NOMO-1 treated with dmso at 0.1 percent for 144 hours (cell line): Measurements from ENCODE around the gene DLG1.

ENCODE experiments used
- DNase-seq: peaks from one replicate; lab custom pipeline; 2025; ENCODE audit not compliant: unreplicated experiment; lab: John Stamatoyannopoulos, UW

The DLG1 gene

GRCh38 chr3:197175503-197175902, 122.9 kb downstream of the DLG1 start:
- no peak for DNase-seq

GRCh38 chr3:197174927-197175326, 123.5 kb downstream of the DLG1 start:
- DNase-seq: no peak

- no peak for DNase-seq
Observed at GRCh38 chr3:197173620-197174019, 124.8 kb downstream of the DLG1 start.

- no peak for DNase-seq
Observed at GRCh38 chr3:197171481-197172067, 126.8 kb downstream of the DLG1 start.

- DNase-seq: no peak
Observed at GRCh38 chr3:197169028-197169427, 129.4 kb downstream of the DLG1 start.

GRCh38 chr3:197168606-197169005, 129.8 kb downstream of the DLG1 start:
- DNase-seq: no peak

GRCh38 chr3:197168063-197168462, 130.3 kb downstream of the DLG1 start:
- no peak for DNase-seq

- DNase-seq: no peak
Observed at GRCh38 chr3:197167549-197167948, 130.9 kb downstream of the DLG1 start.

GRCh38 chr3:197165890-197166289, 132.5 kb downstream of the DLG1 start:
- DNase-seq: no peak

- DNase-seq: no peak
Observed at GRCh38 chr3:197155046-197155445, 143.4 kb downstream of the DLG1 start.

- DNase-seq: peak; percentile 32
Observed at GRCh38 chr3:197151580-197151979, 146.8 kb downstream of the DLG1 start.

- DNase-seq: peak; percentile 73
Observed at GRCh38 chr3:197149528-197149927, 148.9 kb downstream of the DLG1 start.

GRCh38 chr3:197144188-197144587, 154.2 kb downstream of the DLG1 start:
- DNase-seq: no peak

- no peak for DNase-seq
Observed at GRCh38 chr3:197139586-197139985, 158.8 kb downstream of the DLG1 start.

- DNase-seq: no peak
Observed at GRCh38 chr3:197137751-197138150, 160.7 kb downstream of the DLG1 start.

- DNase-seq: no peak
Observed at GRCh38 chr3:197136744-197137143, 161.7 kb downstream of the DLG1 start.

GRCh38 chr3:197135212-197135611, 163.2 kb downstream of the DLG1 start:
- DNase-seq: no peak

- DNase-seq: no peak
Observed at GRCh38 chr3:197132916-197133530, 165.4 kb downstream of the DLG1 start.

GRCh38 chr3:197125636-197126035, 172.8 kb downstream of the DLG1 start:
- DNase-seq: peak; percentile 45

- no peak for DNase-seq
Observed at GRCh38 chr3:197124713-197125112, 173.7 kb downstream of the DLG1 start.

GRCh38 chr3:197122394-197122793, 176.0 kb downstream of the DLG1 start:
- DNase-seq: no peak

- no peak for DNase-seq
Observed at GRCh38 chr3:197117114-197117513, 181.3 kb downstream of the DLG1 start.

GRCh38 chr3:197114007-197114406, 184.4 kb downstream of the DLG1 start:
- no peak for DNase-seq
